Measurements from ENCODE around the gene ADGRG4. TPM values are rescaled to one million over a fixed set of nuclear protein-coding genes. Genes with fewer than 3 reads are reported as not detected.

Gene ADGRG4
- polyA plus RNA-seq, 1 experiment = not detected

GRCh38 chrX:136405126-136405525 lies 104.4 kb downstream of the ADGRG4 start:
- POLR2A ChIA-PET = no interaction called here
- no peak for TF ChIP-seq CTCF (IDR thresholded peaks at IDR 0.05; ENCODE audit: low read depth, low read length)
- no peak for DNase-seq (ENCODE audit: low read depth, low spot score)
- H3K27me3 ChIP-seq (ENCODE audit: control insufficient read depth, insufficient read depth, low read length) = no peaks in the 10 kb centered on the region
- CTCF ChIA-PET = interaction anchor here (0.6 kb wide), 1 partner anchor 92 kb away, joined by 3 read pairs; the partner anchor contains the start of gene HTATSF1
- no peak overlapping the region for H3K4me3 ChIP-seq (ENCODE audit: low read depth, low read length)
- no peaks in the 10 kb centered on the region for H3K9me3 ChIP-seq (ENCODE audit: control insufficient read depth, insufficient read depth, low read length)
- no peak overlapping the region for H3K27ac ChIP-seq (ENCODE audit: low read depth, low read length)

- TF ChIP-seq CTCF (IDR thresholded peaks at IDR 0.05; ENCODE audit: low read depth, low read length) = no peak
These were observed 117.0 kb downstream of the ADGRG4 start for GRCh38 chrX:136417806-136418205.

GRCh38 chrX:136421338-136421737 lies 120.6 kb downstream of the ADGRG4 start:
- DNase-seq (ENCODE audit: low read depth, low spot score) = no peak
- ChIA-PET CTCF (no interaction called here), POLR2A (no interaction called here)
- Histone ChIP-seq H3K27ac (ENCODE audit: low read depth, low read length) (no peak overlapping the region), H3K9me3 (ENCODE audit: control insufficient read depth, insufficient read depth, low read length) (no peaks in the 10 kb centered on the region), H3K4me3 (ENCODE audit: low read depth, low read length) (no peak overlapping the region), H3K27me3 (ENCODE audit: control insufficient read depth, insufficient read depth, low read length) (no peaks in the 10 kb centered on the region)
- no peak for TF ChIP-seq CTCF (IDR thresholded peaks at IDR 0.05; ENCODE audit: low read depth, low read length)

More at GRCh38 chrX:136417806-136418205, 117.0 kb downstream of the ADGRG4 start:
- ChIA-PET CTCF (no interaction called here), POLR2A (no interaction called here)
- Histone ChIP-seq H3K27ac (ENCODE audit: low read depth, low read length) (no peak overlapping the region), H3K27me3 (ENCODE audit: control insufficient read depth, insufficient read depth, low read length) (no peaks in the 10 kb centered on the region), H3K9me3 (ENCODE audit: control insufficient read depth, insufficient read depth, low read length) (no peaks in the 10 kb centered on the region), H3K4me3 (ENCODE audit: low read depth, low read length) (no peak overlapping the region)
- DNase-seq (ENCODE audit: low read depth, low spot score) = no peak

GRCh38 chrX:136423724-136424123 lies 123.0 kb downstream of the ADGRG4 start:
- Histone ChIP-seq H3K4me3 (ENCODE audit: low read depth, low read length) (no peak overlapping the region), H3K9me3 (ENCODE audit: control insufficient read depth, insufficient read depth, low read length) (no peaks in the 10 kb centered on the region), H3K27ac (ENCODE audit: low read depth, low read length) (no peak overlapping the region), H3K27me3 (ENCODE audit: control insufficient read depth, insufficient read depth, low read length) (no peaks in the 10 kb centered on the region)
- DNase-seq (ENCODE audit: low read depth, low spot score) = no peak
- TF ChIP-seq CTCF (IDR thresholded peaks at IDR 0.05; ENCODE audit: low read depth, low read length) = no peak
- POLR2A ChIA-PET = no interaction called here
- CTCF ChIA-PET = no interaction called here

GRCh38 chrX:136425996-136426395 lies 125.2 kb downstream of the ADGRG4 start:
- H3K4me3 ChIP-seq (ENCODE audit: low read depth, low read length) = no peak overlapping the region
- no peak for DNase-seq (ENCODE audit: low read depth, low spot score)
- POLR2A ChIA-PET = no interaction called here
- H3K9me3 ChIP-seq (ENCODE audit: control insufficient read depth, insufficient read depth, low read length) = no peaks in the 10 kb centered on the region
- H3K27ac ChIP-seq (ENCODE audit: low read depth, low read length) = no peak overlapping the region
- H3K27me3 ChIP-seq (ENCODE audit: control insufficient read depth, insufficient read depth, low read length) = no peaks in the 10 kb centered on the region
- TF ChIP-seq CTCF (IDR thresholded peaks at IDR 0.05; ENCODE audit: low read depth, low read length) = no peak
- CTCF ChIA-PET = no interaction called here

All from AG04450 (cell line).